Measurements from ENCODE around the gene POU2F2.

Gene POU2F2

DNA sequence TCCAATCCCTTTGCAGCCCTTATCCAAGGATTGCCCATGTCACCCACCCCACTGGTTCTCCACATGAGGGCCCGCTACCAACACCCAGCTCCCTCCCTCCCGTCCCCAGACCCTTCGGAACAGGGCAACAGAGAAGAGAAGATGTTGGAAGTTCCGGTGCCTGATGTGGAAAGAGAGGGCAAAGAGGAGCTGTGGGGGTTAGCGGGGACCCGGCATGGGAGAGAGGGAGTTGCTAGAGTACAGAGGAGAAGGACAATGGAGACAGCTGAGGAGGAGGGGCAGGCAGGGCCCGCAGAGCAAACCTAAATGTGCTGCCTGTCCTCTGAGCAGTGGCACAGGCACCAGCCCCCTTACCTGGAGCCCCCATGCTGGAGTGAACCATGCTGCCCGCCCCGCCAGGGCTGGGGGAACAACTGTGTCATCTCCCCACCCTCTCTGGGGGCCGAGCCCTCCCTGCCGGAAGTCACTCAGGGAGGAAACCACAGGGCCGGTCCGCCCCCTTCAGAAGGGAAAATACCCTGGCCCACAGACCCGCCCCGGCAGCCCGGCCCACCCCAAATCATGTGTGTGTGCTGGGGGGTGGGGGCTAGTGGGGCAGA, at the start of gene POU2F2:
TSS of gene POU2F2 (minus strand) at position 417 of the 599 bp plus-strand sequence. CDS start at position 382, 35 bp downstream.
- DNase-seq (ENCODE audit: low spot score) = no peak

DNA sequence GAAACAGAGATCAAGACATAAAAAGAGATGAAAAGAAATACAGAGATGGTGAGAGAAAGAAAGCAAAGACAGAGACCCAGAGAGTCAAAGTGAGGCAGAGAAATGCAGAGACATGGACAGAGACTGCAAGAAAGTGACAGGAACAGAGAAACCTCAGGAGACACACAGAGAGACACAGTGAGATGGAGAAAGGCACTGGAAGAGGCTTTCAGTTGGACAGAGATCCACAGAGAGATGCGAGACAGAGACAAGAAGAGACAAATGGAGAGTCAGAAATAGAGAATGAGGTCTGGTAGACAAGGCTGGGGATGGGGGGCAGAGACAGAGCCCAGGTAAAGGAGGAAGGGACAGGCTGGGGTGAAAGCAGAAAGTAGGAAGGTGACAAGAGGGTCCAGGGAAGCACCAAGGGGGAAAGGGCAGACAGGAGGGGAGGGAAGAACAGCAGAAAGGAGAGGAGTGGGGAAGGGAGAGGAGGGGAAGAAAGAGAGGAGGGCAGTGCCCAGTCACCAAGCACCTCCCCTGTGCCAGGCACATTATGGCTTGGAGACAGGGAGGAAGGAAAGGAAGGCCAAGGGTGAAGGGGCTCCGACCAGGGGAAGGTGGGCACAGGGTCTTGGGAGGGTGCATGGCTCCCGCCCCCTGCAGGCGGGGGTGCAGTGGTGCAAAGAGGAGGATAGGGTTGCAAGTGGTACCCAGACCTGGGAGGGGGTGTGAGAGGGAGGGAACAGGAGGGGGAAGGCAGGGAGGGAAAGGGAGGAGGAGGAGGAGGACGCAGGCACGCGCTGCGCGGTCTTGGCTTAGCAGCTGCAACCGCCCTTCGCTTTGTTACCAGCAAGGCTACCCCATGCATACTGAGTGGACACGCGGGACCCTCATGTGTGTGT, 46.8 kb upstream of the POU2F2 start:
- DNase-seq (ENCODE audit: low spot score) = no peak

DNA sequence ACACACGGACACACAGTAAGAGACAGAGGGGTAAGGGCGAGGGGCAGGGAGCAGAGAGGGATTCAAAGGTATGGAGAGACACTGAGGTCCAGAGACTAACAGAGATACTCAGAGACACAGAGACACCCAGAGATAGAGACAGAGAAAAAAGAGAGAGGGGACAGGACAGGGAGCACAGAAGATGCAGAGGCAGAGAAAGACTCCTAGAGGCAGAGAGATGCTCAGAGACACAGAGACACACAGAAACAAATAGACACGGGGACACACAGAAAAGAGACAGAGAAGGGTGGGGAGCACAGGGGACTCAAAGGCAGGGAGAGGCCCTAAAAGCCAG, 45.4 kb upstream of the POU2F2 start:
- DNase-seq (ENCODE audit: low spot score) = no peak

DNA sequence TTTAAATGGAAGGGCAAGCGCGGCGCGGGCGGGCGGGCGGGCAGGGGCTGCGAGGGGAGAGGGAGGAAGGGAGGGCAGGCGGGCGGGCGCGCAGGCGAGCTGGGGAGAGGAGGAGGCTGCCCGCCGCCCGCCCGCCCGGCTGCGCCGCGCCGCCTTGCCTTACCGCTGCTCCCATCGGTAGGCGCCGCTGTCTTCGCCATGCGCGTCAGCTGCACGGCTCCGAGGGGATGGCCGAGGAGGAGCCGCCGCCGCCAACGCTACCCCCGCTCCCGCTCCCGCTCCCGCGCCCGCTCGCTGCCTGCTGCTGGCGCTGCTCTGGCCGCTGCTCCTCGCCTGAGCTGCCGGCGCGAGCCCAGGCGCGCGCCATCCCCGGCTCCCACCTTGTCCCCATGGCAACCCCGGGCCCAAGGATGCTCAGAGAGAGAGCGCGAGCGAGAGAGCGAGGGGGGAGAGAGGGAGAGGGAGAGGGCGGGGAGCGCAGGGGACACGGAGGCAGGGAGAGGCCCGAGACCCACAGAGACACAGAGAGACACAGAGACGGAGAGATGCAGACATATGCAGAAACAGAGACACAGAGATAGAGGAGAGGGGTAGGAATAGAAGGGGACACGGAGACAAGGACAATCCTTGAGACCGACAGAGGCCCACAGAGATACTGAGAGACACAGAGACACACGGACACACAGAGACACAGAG, 44.9 kb upstream of the POU2F2 start:
- peak; percentile 87 for DNase-seq (ENCODE audit: low spot score)

DNA sequence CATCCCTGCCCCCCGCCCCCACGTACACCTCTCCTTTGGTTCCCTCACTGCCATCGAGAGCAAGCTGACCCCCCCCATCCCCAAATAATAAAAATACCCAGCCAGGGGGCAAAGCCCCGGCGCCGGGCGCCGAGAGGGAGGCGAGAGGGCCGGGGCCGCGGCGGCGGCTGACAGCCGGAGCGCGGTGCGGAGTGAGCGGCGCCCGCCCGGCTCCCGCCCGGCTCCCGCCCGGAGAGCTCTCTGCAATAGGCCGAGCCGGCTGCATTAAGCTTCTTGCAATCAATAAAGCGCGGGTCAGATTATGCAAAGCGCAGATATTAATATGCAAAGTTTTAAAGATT, 44.4 kb upstream of the POU2F2 start:
- no peak for DNase-seq (ENCODE audit: low spot score)

- no peak for DNase-seq (ENCODE audit: low spot score)
Measured at GRCh38 chr19:42175952-42176648, 43.9 kb upstream of the POU2F2 start.

DNA sequence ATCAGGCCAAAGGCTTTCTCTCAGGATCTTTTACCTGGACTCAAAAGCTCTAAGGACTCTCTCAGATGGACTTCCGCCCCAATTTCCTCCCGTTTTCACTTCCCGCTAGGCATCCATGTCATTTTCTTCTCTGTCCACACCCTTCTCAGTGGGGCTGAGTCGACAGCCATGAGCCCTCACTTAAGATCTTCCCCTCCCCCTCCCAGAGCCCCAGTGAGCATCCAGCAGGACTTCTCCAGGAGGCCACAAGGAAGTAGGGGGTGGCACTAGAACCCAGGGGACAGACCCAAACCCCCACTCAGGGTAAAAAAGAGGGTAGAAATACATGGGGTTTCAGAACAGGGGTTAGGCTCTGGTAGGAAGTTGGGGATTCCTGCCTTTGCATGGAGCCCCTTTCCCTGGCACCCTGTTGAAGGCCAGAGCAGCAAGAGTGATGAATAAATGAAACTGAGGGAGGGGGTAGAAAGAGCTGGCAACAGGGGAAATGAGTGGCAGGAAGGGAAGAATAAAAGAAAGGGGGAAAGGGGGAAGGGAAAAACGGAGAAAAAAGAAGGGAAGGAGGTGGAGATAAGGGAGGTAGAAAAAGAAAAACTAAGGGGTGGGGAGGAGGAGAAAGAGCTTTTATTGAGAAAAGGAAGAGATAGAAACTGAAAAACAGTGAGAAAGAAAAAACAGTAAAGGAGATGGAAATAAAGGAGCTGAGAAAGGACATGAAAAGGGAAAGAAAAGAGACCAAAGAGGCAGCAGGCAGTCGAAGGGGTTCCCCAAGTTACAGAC, 42.9 kb upstream of the POU2F2 start:
- no peak for DNase-seq (ENCODE audit: low spot score)

GRCh38 chr19:42174188-42174587, 41.9 kb upstream of the POU2F2 start:
- no peak for DNase-seq (ENCODE audit: low spot score)

GRCh38 chr19:42173695-42174094, 41.4 kb upstream of the POU2F2 start:
- no peak for DNase-seq (ENCODE audit: low spot score)

DNA sequence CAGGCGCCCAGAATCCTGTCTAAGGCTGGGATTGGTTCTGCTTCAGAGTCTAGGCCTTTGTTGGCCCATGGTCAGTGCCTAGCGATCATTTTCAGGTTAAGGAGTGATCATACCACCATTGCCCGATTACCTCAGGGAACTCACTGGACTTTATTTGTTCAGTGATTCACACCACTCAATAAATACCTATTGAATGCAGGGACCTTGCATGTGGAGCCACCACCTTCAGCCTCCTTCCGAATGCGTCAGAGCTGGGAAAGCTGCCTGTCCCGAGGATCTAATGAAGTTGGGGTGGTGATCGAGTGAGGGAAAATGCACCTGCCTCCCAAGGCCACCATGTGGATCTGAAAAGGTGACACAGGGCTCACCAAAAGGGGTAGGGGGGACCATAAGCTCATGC, 40.0 kb upstream of the POU2F2 start:
- DNase-seq (ENCODE audit: low spot score) = no peak

DNA sequence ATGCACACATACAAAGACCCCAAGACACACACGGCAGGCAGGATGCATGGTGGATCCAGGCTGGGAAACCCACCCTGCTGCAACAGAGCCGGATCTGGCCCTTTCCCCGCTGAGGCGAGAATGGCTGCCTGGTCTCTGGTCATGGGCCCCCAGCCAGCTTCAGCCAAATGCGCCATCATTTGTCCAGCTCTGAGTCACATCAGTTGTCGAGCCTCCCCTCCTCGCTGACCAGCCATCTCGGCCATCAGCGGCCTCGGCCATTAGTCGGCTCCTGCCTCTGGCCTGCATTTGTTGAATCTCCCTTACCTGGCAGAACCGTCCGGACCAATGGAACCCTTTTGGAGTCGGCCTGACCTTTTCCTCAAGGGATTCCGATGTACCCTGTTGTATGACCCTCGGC, 38.5 kb upstream of the POU2F2 start:
- no peak for DNase-seq (ENCODE audit: low spot score)

DNA sequence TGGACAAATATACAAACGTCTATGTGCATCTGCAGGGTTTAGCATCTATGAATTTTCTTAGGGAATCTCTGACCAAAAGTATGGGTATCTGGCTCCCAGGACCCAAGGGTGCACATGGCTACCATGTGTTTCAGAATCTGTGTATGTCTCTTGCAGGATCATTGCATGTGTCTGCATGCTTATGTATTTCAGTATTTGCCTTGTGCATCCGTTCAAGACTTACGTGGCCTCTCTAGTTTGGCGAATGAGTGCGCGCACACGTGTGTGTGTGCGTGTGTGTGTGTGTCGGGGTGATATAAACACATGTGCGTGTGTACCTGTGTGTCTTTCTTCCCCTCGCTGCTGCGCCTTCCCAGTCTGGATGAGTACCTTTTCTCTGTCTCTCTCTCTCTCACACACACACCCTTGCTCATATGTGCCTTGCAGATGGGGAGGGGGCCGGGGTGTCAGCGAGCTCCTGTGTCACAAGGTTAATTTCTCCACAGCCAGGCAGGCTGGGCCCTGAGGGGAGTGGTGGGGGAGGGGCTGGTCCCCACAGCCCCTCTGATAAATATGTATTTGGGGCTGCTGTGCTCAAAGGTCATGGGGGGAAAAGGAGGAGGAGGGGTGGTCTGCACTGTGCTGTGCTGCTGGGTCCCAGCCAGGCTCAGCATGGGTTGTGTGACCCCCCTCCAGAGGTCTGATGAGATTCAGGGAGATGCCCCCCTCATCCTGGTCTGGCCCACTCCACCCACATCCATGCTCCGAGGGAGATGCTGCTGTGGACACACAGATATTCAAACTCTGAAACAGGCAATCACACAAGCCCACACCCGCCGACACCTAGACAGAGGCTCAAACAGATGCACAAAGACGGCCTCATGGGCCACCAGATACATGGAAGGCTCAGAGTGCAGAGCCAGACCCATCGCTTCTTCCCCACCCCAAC, 37.5 kb upstream of the POU2F2 start:
- DNase-seq (ENCODE audit: low spot score) = no peak

- DNase-seq (ENCODE audit: low spot score) = no peak
Measured at GRCh38 chr19:42168206-42168605, 36.0 kb upstream of the POU2F2 start.

GRCh38 chr19:42166316-42166715, 34.1 kb upstream of the POU2F2 start:
- DNase-seq (ENCODE audit: low spot score) = no peak

GRCh38 chr19:42165146-42165545, 32.9 kb upstream of the POU2F2 start:
- no peak for DNase-seq (ENCODE audit: low spot score)

- DNase-seq (ENCODE audit: low spot score) = no peak
Measured at GRCh38 chr19:42161616-42162263, 29.5 kb upstream of the POU2F2 start.

DNA sequence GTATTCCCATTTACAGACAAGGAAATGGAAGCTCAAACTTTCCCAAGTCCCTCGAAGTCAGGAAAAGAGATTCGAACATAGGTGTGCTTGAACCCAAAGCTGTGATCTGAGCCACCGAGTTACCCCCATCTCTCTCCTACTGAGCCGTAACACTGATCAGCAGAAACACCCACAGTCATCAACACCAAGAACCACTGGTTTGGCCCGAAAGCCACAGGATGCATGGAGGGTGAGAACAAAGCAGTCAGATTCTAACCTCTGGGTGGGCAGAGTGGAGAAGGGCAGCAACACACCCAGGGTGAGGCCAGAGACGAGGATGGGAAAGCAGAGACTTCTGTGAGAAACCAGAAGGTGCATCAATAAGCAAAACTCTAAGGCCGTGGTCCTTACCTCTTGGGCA, 27.7 kb upstream of the POU2F2 start:
- no peak for DNase-seq (ENCODE audit: low spot score)

DNA sequence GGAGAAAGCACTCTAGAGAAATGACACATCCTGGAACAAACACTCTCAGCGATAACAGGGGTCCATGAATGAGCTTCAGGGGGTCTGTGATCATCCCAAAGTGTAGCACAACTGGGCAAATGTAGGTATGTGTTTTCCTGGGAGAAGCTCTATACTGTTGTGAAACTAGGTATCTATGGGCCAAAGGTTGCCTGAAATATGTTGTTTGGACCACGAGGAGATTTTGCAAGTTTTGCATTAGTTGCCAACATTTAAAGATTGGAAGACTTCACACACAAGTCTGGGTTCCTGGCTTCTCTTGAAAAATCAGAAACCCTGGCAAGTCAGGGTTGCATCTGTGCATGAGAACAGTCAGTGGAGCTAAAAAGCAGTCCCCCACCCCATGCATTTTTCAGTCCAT, 26.7 kb upstream of the POU2F2 start:
- no peak for DNase-seq (ENCODE audit: low spot score)

GRCh38 chr19:42156571-42156970, 24.3 kb upstream of the POU2F2 start:
- DNase-seq (ENCODE audit: low spot score) = no peak

DNA sequence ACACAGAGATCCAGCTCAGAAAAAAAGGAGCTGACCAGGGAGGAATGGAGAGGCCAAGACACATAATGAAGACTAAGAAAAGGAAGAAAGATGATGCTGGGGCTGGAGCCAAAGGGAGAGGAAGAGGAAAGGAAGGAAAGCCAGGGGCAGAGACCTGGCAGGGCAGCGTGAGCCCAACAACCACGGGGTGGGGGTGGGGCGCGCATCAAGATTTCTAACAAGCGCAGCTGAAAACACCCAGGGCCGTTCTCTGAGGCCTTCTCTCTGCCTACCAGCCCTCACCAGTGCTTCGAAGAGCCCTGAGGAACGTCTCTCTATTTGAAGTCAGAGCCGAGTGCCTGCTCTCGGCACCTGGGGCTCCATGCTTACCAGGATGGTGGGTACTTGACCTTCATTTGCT, 23.6 kb upstream of the POU2F2 start:
- DNase-seq (ENCODE audit: low spot score) = no peak
